SU-DHL-6 (cell line): ENCODE results near the gene MAMSTR.

Experiments
- EZH2phosphoT487 ChIP-seq: fragments of 200-600 bp; sonication (generic), shearing (Covaris generic); conservative IDR thresholded peaks from 2 replicates; pipeline ENCODE4 v1.6.1; 2018; ENCODE audit warnings: mild to moderate bottlenecking, antibody characterized with exemption, low read length, moderate library complexity, mixed read lengths
- TF ChIP-seq, protein P1 (sequence below): fragments of 200-600 bp; sonication (generic); IDR thresholded peaks from one replicate; pipeline ENCODE4 v1.5.1; 2017; ENCODE audit warnings: antibody characterized with exemption, mild to moderate bottlenecking, low read length, moderate library complexity; ENCODE audit not compliant: insufficient read depth, poor library complexity, severe bottlenecking

DNA sequence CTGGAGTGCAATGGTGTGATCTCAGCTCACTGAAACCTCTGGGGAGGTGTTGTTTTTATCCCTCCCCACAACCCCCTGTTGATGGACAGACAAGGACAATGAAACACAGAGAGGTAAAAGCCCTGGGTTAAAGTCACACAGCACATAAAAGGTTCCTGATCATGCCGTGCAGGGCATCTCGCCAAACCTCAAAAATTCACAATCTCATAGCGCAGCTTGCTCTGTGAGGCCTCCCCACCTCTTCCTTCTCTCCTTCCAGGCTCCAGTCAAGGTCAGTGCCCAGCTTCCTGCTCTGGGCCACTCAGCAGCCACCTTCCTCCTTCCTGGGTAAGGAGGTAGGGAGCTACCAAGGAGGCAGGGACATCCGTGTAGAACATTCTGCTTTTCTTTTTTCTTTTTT lies 21.5 kb downstream of the MAMSTR start:
- TF ChIP-seq, protein P1, sequence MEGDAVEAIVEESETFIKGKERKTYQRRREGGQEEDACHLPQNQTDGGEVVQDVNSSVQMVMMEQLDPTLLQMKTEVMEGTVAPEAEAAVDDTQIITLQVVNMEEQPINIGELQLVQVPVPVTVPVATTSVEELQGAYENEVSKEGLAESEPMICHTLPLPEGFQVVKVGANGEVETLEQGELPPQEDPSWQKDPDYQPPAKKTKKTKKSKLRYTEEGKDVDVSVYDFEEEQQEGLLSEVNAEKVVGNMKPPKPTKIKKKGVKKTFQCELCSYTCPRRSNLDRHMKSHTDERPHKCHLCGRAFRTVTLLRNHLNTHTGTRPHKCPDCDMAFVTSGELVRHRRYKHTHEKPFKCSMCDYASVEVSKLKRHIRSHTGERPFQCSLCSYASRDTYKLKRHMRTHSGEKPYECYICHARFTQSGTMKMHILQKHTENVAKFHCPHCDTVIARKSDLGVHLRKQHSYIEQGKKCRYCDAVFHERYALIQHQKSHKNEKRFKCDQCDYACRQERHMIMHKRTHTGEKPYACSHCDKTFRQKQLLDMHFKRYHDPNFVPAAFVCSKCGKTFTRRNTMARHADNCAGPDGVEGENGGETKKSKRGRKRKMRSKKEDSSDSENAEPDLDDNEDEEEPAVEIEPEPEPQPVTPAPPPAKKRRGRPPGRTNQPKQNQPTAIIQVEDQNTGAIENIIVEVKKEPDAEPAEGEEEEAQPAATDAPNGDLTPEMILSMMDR = no peak
- TF ChIP-seq EZH2phosphoT487 = no peak
